NCI-H1930 (cell line): ENCODE data around the gene IFI27L2.
"Not testable (repeated sequence)": the region's sequence is repeated elsewhere in the genome, so short reads cannot be mapped to it uniquely, and the experiment has no call there.

Experiments
- DNase-seq, 2 experiments: peaks; one replicate each; lab custom pipeline; 2025; lab: John Stamatoyannopoulos, UW

Gene IFI27L2, protein sequence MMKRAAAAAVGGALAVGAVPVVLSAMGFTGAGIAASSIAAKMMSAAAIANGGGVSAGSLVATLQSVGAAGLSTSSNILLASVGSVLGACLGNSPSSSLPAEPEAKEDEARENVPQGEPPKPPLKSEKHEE

DNA sequence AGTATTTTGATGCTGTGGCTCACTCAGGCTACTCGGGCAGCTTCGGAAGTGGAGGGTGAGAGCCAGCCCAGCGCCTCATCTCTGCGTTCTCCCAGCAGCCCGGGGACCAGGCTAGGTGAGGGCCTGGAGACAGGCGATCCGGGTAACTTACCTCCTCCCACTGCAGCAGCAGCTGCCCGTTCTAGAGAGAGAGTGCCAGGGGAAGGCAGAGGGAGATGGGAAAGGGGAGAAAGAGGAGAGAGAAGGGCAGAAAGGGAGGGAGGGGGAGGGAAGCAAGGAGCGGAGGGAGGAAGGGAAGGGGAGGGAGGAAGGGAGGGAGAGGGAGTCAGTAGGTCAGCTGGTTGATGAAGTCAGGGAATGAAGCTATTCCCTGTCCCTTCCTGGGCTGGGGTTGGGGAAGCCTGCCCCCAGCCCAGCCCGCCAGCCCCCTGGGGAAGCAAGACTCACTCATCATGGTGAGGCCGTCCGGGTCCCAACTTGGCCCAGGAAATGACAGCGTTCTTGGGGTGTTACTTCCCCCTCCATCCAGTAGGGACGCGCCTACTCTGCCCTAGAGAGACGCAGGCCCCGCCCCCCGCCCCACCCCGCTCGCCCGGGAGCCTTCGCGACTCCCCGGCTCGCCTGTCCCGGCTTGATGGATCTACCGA lies at the start of gene IFI27L2:
Gene IFI27L2, minus strand, starts transcription at position 494 of the 647 bp plus-strand sequence. Its CDS starts 40 bp downstream, at position 454.
- DNase-seq = peak; percentile 51 to 55

DNA sequence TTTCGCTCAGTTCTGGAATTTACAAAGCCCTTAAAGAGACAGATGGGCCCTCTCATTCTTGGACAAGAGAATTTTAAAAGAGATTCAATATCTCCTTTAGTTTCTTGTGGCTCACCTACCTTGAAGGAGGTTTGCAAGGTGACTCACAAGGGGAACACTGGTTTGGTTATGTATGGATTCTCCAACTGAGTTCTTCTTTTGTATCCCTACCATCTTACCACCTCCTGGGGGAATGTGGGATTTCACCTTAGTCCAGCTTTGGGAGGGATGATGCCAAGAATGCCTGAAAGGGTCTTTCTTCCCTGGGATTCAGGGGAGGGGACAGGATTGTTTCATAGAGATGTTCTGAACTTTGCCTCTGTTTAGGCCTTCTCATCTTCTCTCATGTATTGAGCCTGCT lies 48.4 kb upstream of the IFI27L2 start:
- DNase-seq = no peak

DNA sequence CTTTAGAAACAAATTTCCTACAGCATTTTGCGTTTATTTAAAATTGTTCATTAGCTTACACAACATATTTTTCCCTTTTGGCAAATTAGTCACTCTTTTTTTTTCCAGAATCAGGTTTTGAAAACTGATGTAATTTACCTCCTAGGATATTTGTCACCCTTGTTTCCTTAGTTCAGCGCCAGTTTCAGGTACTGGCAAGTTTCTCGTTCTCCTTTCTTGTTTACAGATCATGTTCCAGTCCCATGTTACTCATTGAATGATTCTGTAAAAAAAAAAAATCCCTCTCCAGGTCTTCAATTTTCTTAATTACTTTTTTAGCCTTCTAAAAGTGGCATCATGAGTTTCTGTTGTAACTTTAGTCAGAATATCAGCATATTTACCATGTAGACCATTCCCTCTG lies 47.4 kb upstream of the IFI27L2 start:
- no peak for DNase-seq

DNA sequence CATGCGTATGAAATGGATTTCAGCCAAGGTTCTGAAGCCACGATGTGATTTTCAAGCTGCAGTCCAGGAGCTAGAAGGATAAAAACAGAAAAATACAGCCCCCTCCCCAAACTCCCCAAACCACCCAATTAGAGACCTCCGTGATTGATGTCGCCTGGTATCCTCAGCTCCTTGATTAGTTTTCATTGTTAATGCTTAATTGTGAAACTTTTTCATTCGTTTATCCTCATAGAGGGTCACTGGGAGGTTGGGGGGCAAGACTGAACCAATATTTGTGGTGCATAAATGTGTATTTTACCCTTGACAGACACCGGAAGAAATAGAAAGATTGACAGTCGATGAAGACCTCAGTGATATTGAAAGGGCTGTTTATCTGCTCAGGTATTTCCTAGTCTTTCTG lies 46.3 kb upstream of the IFI27L2 start:
- no peak for DNase-seq

DNA sequence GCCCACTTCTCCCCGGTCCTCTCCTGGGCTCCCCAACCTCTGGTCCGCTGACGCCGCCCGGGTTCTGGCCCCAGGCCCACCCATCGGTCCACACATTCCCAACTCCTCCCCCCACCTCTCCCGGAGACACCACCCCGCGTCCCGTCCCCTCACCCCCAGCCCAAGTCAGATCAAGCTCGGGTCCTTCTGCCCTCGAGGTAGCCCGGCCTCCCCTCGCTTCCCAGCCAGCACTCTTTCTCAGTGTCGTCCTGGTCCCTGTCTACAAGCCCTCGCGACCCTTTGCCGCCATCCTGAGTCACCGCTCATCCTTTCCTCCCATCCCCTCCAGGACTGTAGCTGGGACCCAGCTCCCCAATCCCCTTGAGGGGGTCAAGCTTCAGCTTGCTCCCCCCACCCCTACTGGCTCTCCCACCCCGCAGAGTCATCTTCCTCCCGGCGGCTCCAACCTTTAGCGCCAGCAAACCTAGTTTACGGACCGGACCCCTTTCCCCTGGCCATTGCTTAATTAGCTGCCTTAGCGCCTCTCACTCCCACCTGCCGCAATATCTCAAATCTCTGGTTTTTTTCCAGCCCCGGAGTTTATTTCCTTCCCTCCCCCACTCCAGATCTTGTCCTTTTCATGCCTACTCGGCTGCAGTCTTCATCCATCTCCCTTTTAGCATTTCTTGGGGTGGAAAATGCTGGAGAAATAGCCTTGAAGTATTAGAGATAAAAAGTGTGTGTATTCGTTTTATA lies 45.8 kb upstream of the IFI27L2 start:
- DNase-seq = no peak

DNA sequence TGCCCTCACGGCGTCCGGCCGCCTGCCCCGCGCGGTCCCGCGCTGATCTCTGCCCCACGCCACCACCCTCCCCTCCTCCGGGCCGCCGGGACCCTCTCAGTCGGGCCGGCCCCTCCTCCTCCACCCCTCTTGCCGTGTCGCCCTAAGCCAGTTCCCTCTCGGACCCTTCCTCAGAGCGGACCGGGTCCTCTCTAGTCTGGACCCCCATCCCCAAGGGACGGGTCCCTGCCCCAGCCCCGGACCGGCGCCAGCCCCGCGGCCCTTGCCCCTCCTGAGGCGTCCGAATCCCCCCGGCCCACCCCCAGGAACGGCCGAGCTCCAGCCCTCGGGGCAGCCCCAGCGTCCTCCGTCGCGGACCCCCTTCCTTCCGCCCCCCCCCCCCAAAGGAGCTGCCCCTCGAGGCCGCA lies 45.2 kb upstream of the IFI27L2 start:
- no peak for DNase-seq

DNA sequence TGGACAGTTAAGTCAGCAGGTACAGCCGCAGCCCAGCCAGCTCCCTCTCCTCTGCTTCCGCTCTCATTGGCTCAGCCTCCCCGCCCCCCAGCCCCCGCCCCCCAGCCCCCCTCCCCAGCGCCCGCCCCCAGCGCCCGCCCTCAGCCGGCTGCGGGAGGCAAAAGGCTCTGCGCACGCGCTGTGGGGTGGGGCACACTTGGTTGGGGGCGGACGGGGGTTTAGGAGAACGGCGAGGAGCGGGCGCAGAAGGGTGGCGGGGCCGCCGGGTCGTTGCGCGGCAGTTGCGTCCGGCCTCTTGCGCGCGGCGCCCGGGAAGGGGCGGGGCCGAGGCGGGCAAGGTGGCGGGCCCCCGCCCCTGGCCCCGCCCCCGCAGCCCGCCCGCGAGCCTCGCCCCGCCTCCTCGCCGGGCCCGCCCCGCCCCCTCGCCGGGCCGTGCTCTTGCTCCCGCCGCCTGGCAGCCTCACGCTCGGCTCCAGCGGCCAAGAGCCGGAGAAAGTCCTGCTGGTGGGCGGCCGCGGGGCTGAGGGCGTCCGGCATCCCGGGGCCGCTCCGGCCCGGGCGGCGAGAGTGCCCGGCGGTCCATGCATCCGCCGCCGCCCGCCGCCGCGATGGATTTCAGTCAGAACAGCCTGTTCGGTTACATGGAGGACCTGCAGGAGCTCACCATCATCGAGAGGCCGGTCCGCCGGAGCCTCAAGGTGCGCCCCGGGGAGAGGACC lies 44.6 kb upstream of the IFI27L2 start, which contains the start of gene PPP4R4:
Gene PPP4R4, plus strand, starts transcription at position 438 of the 719 bp plus-strand sequence. Its CDS starts 144 bp downstream, at position 582.
- DNase-seq = peak; percentile 89 to 93

DNA sequence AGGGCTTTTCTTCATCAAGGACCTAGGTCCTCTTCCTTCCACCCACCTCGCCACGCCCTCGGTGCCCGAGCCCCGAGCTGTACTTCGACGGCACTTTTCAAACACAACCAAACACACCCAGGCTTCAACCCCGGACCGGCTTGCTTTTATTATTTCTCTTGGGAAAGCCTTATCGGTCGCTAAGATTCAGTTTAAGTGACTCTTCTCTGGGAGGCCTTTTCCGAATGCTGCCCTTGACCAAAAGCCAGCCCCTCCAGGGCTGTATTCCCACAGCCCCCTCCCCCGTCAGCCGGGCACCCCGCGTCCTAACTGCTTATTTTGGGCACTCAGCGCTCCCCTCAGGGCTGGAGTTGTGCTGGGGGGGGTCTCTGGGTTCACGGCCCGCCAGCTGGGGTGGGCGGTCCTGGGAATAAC lies 44.1 kb upstream of the IFI27L2 start:
- no peak for DNase-seq

DNA sequence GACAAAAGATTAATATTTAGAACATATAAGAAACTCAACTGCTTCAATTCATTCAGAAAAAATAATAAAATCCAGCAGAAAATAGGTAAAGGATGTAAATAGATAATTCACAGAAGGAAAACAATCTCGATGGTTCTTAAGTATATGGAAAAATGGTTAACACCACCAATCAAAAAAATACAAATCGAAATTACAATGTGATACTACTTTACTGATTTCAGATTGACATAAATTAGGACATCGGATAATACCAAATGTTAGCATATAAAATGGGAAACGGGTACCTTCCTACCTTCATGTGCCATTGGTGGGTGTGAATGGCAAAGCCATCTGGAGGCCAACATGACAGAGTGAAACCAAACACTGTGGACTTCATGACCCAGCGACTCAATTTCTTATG lies 43.1 kb upstream of the IFI27L2 start:
- DNase-seq = no peak

DNA sequence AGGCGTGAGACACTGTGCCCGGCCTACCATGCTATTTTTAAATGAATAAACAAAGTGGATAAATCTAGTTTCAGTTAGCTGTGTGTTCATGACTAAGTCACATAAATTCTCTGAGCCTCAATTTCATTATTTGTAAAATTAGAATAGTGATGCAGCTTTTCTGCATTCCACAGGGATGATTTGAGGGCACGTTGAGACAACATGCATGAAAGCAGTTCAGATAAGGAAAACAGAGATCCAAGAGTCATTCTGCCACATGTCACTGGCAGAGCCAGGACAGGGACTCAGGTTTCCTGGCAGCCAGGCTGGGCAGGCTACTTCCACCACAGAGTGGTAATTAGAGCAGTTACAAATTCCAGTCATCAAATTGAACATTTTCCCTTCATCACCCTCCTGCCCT lies 41.8 kb upstream of the IFI27L2 start:
- no peak for DNase-seq

DNA sequence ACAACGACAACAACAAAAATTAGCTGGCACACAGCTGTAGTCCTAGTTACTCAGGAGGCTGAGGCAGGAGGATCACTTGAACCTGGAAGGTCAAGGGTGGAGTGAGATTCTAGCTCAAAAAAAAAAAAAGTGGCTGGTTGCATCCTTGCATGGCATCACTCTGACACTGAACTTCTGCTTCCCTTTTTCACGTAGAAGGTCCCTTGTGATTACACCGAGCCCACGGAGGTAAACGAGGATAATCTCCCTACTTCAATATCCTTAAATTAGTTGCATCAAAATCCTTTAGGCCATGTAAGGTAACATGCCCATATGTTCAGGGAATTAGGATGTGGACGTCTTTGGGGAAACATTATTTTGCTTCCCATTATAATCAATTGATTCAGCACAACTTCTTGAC lies 40.7 kb upstream of the IFI27L2 start:
- no peak for DNase-seq

DNA sequence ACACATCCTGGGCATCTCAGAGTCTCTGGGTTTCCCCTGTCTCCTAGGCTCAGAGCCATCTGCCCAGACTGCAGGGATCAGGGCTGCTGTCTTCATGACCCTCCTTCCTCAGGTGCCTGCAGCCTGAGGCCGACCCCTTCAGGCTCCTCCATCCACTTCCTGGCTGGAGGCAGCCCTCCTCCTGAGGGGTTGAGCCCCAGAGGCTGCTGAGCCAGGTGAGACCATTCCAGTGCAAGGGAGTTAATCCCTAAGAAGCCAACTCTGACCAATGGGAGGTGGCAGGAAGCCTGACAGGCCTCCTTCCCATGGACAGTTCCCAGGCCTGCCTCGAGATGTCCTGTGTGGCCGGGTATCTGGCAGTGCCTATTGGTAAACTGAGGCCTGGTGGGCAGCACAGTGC lies 36.3 kb upstream of the IFI27L2 start:
- no peak for DNase-seq

DNA sequence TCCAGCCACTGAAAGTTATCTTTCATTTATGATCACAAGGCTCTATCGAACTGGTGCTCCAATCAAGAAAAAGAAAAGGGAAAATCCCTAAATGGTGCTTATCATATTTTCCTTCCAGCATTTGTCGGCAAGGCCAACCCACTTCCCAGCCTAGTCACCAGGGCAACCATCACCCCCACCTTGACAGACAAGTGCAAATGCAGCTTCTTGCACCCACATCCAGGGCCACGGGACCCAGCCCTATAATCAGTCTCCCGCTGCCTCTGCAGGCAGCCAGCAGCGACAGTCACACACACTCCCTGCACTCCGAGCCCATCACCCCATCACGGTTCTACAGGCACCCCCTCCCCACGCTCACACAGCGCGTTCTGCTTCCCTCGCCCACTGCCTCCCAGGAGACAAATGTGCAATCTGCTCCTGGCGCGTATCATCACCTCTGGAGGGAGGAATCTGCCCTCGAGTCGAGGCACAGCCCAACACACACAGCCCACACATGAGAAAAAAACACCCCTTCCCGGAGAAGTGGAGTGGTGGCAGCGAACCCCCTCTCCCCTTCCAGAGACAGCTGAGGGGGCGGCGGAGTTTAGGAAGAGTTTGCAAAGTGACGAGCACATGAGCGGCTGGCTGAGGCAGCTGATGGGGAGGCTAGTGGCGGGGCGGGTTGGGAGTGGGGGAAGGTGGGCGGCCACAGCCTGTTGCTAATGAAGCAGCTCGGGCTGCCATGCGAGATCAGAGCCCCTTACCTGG lies 35.5 kb upstream of the IFI27L2 start:
- DNase-seq = no peak

DNA sequence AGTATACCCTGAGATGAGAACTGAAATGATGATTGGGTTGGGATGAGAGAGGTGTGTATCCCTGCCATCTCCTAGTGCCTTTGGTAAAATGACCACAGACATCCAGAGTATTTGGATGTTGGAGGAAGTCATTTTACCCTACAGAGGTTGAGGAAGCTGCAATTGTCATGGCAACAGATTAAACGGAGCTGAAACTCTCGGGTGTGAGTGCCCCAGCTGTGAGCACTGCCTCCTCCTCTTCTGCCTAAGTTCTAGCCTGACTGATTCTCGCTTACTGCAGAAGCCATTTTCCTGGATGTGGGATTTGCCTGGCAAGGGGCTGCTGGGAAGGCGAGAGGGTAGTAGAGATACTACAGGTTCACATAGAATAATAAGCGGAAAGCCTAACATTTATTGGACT lies 34.4 kb upstream of the IFI27L2 start:
- DNase-seq = no peak

DNA sequence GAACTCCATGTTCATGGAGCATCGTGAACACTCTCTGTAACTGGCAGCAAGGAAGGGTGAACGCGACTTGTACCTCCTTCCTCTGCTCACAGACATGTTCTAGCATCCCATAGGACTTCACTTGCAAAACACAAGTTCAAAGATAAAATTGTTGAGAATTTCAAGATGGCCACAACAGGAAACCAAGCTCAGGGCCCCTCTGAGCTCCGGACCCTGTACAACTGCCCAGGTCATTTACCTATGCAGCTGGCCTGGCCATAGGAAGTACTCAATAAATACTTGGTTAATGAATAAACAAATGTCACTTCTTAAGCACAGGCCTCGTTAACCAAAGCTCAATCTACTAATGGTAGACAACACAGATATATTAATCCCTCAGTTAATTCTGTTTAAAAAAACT lies 33.1 kb upstream of the IFI27L2 start:
- no peak for DNase-seq

DNA sequence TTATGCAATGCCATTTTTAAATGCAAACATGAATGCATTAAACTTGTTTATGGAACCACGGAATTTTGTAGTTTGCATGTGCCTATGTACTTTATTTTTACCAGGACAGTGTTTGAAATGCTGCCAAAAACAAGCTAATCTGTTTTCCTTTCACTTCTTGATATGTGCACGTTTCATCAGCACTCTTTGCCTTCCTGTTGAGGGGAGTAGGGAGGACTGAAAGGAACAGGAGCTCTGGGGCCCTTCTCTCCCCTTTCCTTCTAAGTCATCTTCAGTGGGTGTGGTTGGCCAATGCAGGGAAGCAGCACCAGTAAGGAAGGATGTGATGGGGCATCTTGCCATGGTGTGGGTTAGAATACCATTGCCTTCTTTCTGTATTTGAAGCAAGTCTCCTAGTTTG lies 32.6 kb upstream of the IFI27L2 start:
- no peak for DNase-seq

DNA sequence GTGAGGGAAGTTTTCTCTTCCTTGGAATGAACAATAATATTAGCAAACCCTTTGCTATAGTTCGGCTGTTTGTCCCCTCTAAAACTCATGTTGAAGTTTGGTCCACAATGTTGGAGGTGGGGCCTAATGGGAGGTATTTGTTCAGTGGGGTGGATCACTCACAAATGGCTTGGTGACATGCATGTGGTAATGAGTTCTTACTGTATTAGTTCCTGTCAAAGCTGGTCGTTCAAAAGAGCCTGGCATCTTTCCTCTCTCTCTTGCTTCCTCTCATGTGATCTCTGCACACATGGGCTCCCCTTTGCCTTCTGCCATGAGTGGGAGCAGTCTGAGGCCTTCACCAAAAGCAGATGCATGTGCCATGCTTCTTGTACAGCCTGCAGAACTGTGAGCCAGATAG lies 31.7 kb upstream of the IFI27L2 start:
- DNase-seq = no peak

DNA sequence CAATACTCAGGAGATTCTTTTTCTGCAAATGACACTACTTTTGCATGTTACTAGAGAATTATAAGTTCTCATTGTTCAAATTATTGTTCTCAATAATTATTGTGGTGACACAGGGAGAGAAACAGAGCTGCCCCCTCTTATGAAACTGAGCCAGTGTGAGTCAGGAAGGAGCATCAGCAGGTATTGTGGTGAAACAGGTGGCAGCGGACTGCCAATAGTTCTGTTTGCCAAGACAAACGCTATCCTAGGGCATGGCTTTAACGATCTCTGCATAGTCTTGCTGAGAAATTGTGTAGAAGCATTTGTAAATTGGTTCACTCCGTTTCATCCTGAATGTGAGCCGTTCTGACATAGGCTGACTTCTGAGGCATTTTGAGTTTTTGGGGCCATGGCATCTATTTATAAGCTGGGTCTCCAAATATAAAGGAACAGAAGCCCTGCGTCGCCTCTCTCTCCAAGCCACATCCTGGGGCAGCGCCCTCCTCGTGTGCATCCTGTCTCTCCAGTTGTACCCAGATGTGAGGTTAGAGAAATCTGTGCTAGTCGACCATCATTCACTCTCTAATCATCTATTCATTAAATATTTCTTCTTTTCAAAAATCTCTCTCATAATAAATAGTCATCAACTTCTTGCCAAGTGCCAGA lies 29.0 kb upstream of the IFI27L2 start:
- no peak for DNase-seq

DNA sequence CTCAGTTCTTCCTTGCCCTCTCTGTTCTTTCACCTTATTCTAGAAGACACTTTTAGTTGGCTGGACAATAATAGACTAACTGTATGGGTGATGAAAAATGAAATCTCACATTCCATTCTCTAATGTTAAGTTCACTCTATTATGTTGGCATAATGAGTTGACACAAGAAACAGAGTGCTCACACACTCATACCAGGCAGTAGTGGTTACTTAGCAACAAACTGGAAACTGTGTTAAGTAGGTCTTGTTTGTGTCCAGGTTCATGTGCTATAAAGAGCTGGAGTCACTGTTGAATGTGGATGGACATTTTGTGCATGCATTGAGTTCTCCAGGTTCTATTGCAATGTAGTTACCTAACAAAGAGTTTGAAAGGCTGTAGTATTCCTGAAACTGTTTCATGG lies 27.8 kb upstream of the IFI27L2 start:
- no peak for DNase-seq

DNA sequence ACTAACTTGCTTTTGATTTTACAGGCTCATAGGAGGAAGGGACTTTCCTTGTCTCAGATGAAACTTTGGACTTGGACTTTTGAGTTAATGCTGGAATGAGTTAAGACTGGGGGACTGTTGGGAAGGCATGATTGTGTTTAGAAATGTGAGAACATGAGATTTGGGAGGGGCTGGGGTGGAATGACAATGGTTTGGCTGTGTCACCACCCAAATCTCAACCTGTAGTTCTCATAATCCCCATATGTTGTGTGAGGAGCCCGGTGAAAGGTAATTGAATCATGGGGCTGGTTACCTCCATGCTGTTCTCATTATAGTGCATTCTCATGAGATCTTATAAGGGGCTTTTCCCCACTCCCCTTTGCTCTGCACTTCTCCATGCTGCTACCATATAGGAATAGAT lies 26.7 kb upstream of the IFI27L2 start:
- not testable (repeated sequence) for DNase-seq

DNA sequence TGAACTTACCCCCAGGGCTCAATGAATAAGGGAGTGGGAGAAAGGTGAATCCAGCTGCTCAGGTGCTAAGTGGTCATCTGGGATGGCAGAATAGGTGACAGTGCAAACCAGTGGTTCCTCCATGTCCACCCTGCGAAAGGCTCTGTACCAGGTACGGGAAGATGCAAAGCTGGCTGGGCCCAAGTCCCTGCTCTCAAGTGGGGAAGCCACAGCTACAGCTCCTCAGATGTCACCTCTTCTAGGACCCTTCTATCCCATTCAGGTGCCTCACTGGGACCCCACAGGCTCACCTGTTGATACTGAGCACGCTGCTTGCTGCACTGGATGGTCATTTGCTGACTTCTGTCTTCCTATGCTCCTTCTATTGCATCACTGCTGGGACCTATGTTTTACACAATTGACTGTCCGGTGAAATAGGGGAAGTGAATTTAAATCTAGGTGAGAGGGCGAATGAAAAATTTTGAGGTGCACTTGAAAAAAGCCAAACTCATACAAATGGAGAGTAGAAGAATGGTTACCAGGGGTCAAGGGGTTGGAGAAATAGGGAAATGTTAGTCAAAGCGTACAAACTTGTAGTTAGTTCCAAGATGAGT lies 24.4 kb upstream of the IFI27L2 start:
- no peak for DNase-seq
